HEK293T (cell line): ENCODE results near the gene TMEM132D.

Source experiments
- CTCF ChIA-PET: fragments of 350-600 bp; formaldehyde crosslinking; extraction: SDS; loops from one replicate; lab custom pipeline; 2021; ENCODE audit warnings: antibody characterized with exemption, inconsistent platforms; lab: Yijun Ruan, JAX
- POLR2A ChIA-PET: fragments of 350-600 bp; formaldehyde crosslinking; extraction: SDS; loops from one replicate; lab custom pipeline; 2020; ENCODE audit warnings: antibody characterized with exemption, inconsistent platforms; lab: Yijun Ruan, JAX
- DNase-seq: peaks from one replicate; pipeline ENCODE4 v3.0.0; 2012; ENCODE audit warnings: mixed read lengths; ENCODE audit errors: extremely low spot score
- ARNT ChIP-seq: fragments of 450-650 bp; IDR thresholded peaks from 2 replicates; pipeline ENCODE4 v1.6.1; 2017; ENCODE audit warnings: mild to moderate bottlenecking
- BHLHE40 ChIP-seq: fragments of 450-650 bp; IDR thresholded peaks from 2 replicates; pipeline ENCODE4 v1.6.1; 2016; ENCODE audit warnings: mild to moderate bottlenecking, moderate library complexity, borderline replicate concordance
- CTBP1 ChIP-seq: fragments of 450-650 bp; IDR thresholded peaks from 2 replicates; pipeline ENCODE4 v1.6.1; 2016; ENCODE audit warnings: borderline replicate concordance
- ELF4 ChIP-seq: fragments of 450-650 bp; IDR thresholded peaks from 2 replicates; pipeline ENCODE4 v1.6.1; 2017; ENCODE audit warnings: antibody characterized with exemption
- FOXA1 ChIP-seq: fragments of 450-650 bp; IDR thresholded peaks from 2 replicates; pipeline ENCODE4 v1.6.1; 2016; ENCODE audit warnings: mild to moderate bottlenecking
- FOXK2 ChIP-seq: fragments of 450-650 bp; IDR thresholded peaks from 2 replicates; pipeline ENCODE4 v1.6.1; 2016; ENCODE audit warnings: mild to moderate bottlenecking
- FOXM1 ChIP-seq: fragments of 450-650 bp; IDR thresholded peaks from 2 replicates; pipeline ENCODE4 v1.6.1; 2017; ENCODE audit warnings: mild to moderate bottlenecking, borderline replicate concordance
- HDGF ChIP-seq: fragments of 450-650 bp; IDR thresholded peaks from 2 replicates; pipeline ENCODE4 v1.6.1; 2017; ENCODE audit warnings: antibody characterized with exemption, borderline replicate concordance
- L3MBTL2 ChIP-seq: fragments of 450-650 bp; conservative IDR thresholded peaks from 2 replicates; pipeline ENCODE4 v1.6.1; 2016; ENCODE audit warnings: mild to moderate bottlenecking
- LEF1 ChIP-seq: fragments of 450-650 bp; IDR thresholded peaks from 2 replicates; pipeline ENCODE4 v1.6.1; 2017; ENCODE audit warnings: mild to moderate bottlenecking, borderline replicate concordance
- NFRKB ChIP-seq: fragments of 450-650 bp; IDR thresholded peaks from 2 replicates; pipeline ENCODE4 v1.6.1; 2016; ENCODE audit warnings: mild to moderate bottlenecking, moderate library complexity
- PKNOX1 ChIP-seq: fragments of 450-650 bp; IDR thresholded peaks from 2 replicates; pipeline ENCODE4 v1.6.1; 2016
- SP1 ChIP-seq: fragments of 450-650 bp; IDR thresholded peaks from 2 replicates; pipeline ENCODE4 v1.6.1; 2017
- SUZ12 ChIP-seq: fragments of 450-650 bp; IDR thresholded peaks from 2 replicates; pipeline ENCODE4 v1.6.1; 2016; ENCODE audit warnings: mild to moderate bottlenecking
- TARDBP ChIP-seq: fragments of 450-650 bp; IDR thresholded peaks from 2 replicates; pipeline ENCODE4 v1.6.1; 2016
- ZNF384 ChIP-seq: fragments of 450-650 bp; IDR thresholded peaks from 2 replicates; pipeline ENCODE4 v1.6.1; 2016

The TMEM132D gene

DNA sequence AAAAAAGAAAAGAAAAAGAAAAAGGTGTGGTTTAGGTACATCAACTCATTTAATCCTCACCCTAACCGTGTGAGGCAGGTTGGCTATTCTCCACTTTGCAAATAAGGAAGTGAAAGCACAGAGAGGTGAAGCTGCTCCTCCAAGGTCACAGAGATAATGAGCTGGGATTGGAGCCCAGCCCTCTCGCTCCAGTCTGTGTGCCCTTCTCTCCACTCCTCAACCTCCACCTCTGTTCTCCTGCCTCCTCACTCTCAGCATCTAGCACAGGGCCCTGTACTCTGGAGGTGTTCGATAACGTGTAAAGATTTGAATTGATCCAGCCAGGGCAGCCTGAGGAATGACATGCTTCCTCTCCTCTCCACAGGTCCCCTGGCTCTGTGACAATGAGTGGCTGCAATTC, 502.3 kb downstream of the TMEM132D start:
- no peak for DNase-seq
- CTCF ChIA-PET, result no interaction called here

GRCh38 chr12:129394177-129394825, 509.5 kb downstream of the TMEM132D start:
- CTCF ChIA-PET, result no interaction called here

More for the DNA sequence above, 502.3 kb downstream of the TMEM132D start:
- TF ChIP-seq FOXA1 (no peak), ELF4 (no peak), PKNOX1 (no peak), FOXK2 (no peak), FOXM1 (no peak), ZNF384 (no peak), ARNT (no peak), LEF1 (no peak), BHLHE40 (no peak), SUZ12 (no peak), TARDBP (no peak)
- POLR2A ChIA-PET, result no interaction called here

DNA sequence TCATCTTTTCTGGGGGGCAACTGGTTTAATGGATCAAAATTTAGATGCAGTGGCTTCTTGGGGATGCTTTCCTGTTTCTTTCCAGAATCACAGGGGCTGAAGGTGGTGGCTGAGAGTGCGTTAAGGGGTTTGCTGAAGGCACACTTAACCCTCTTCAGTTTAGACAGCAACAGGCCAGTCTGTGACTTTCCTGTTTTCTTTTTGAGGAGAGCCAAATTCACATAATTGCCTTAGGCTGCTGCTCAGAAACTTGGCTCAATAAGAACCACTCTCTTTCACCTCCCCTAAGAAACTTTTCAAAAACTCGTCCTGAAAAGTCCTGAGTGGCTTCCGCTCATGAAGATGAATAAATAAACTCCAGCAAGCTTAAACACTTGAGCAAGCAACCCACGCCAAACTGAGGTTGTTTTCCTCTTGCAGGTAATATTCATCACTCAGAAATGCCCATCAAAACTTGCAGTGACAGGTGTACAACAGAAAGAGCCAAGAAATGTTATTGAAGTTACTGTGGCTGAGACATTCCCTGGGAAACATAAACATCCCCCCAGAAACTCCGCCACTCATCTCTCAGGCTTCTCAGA, 510.4 kb downstream of the TMEM132D start:
- no peak for DNase-seq
- ChIA-PET CTCF (no interaction called here), POLR2A (no interaction called here)
- TF ChIP-seq ARNT, result no peak
- TF ChIP-seq HDGF, result no peak
- no peak for TF ChIP-seq FOXA1
- TF ChIP-seq FOXK2, result no peak
- no peak for TF ChIP-seq CTBP1
- TF ChIP-seq NFRKB, result no peak
- TF ChIP-seq ELF4, result no peak
- no peak for TF ChIP-seq SUZ12
- no peak for TF ChIP-seq ZNF384
- TF ChIP-seq BHLHE40, result no peak
- no peak for TF ChIP-seq LEF1
- TF ChIP-seq FOXM1, result no peak
- TF ChIP-seq PKNOX1, result no peak

More at GRCh38 chr12:129394177-129394825, 509.5 kb downstream of the TMEM132D start:
- TF ChIP-seq BHLHE40 (no peak), FOXM1 (no peak), L3MBTL2 (no peak), FOXA1 (no peak), LEF1 (no peak), HDGF (no peak), TARDBP (no peak), PKNOX1 (no peak), FOXK2 (no peak), ARNT (no peak), NFRKB (no peak), CTBP1 (no peak), SP1 (no peak), SUZ12 (no peak), ELF4 (no peak), ZNF384 (no peak)
- POLR2A ChIA-PET, result no interaction called here
- no peak for DNase-seq

- no peak for DNase-seq
- ChIA-PET CTCF (no interaction called here), POLR2A (no interaction called here)
- TF ChIP-seq SUZ12 (no peak), NFRKB (no peak), ARNT (no peak), L3MBTL2 (no peak), FOXM1 (no peak), HDGF (no peak), LEF1 (no peak), SP1 (no peak), PKNOX1 (no peak), ELF4 (no peak), FOXK2 (no peak), BHLHE40 (no peak), TARDBP (no peak), CTBP1 (no peak), ZNF384 (no peak), FOXA1 (no peak)
Measured at GRCh38 chr12:129385637-129385990, 518.2 kb downstream of the TMEM132D start.

GRCh38 chr12:129383956-129384355, 519.9 kb downstream of the TMEM132D start:
- ChIA-PET CTCF (no interaction called here), POLR2A (no interaction called here)
- no peak for DNase-seq
- TF ChIP-seq CTBP1, result no peak
- TF ChIP-seq HDGF, result no peak
- TF ChIP-seq L3MBTL2, result no peak
- no peak for TF ChIP-seq FOXA1
- TF ChIP-seq LEF1, result no peak
- TF ChIP-seq BHLHE40, result no peak
- TF ChIP-seq TARDBP, result no peak
- no peak for TF ChIP-seq FOXM1
- TF ChIP-seq ELF4, result no peak
